ENCODE data around the gene BMPR1A. TPM values are rescaled to one million over a fixed set of nuclear protein-coding genes. Genes with fewer than 3 reads are reported as not detected.
"Not testable (repeated sequence)": the region's sequence is repeated elsewhere in the genome, so short reads cannot be mapped to it uniquely, and the experiment has no call there.

Gene BMPR1A
- total RNA-seq, 1 donor from 2014 or later: 66.4 TPM

DNA sequence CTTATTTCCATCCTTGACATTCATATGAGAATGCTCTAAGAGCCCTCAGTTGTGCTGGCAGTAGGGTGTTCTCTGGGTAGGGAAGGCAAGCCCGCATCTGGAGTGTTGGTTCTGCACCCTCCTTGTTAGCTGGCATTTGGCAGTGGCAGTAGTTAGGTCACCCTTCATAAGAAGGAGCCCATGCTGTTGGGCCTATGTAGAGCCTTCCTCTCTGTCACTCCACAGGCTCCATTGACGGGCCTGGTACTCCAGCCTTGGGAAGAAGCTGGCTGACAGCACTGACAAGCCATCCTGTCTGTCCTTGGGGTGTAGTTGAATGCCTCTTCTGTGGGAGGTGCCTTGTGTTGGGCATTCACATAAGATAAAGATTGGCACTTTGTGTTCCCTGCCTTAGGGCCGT is 89.7 kb downstream of the BMPR1A start:
- no peak for DNase-seq (ENCODE audit: low spot score)

DNA sequence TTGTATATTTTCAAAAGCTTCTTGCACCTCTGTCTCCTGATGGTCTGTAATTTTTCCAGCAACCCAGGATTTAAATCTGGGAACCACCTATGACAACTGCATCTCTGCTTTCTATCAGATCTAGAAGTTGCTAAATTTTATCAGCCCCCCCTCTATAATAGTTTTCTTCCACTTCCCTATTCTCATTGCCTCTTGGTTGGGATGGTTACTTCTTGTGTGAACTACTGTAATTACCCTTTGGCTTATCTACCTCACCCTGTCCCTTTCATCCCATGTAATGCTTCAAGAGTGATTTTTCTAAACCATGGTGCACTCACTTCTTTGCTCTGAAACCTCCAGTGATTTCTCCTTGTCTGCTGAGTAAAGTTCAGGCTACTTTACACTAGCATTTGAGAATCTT is 92.3 kb downstream of the BMPR1A start:
- peak; percentile 13 for DNase-seq (ENCODE audit: low spot score)

DNA sequence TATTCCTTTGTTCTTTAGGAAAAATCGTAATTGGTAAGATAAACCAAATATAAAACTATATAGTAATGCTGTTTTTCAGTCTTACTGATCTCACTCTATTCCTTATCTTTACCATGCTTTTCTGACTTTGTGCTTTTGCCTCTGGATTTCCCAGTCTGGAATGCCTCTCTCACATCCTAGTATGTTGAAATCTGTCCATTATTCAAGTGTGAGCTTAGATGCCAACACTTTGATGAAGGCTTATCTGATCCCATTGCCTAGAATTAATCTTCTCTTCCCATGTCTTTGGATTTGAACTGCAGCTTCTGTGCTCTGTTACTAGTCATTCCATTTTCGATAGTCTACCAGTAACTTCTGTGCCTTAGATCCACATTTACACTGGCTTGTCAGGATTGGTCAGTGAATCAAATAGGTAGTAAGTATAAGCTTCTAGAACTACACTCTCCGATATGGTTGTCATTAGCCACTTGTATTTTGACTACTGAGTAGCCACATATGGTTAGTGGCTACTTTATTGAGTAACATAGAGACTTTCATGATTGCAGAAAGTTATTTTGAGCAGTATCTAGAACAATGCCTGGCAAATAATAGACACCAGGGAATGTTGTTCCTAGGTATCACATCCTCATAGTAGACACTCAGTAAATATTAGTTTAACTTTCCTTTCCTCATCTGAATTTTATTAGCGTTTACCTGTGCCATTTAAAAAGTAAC is 92.9 kb downstream of the BMPR1A start:
- peak; percentile 75 for DNase-seq (ENCODE audit: low spot score)

DNA sequence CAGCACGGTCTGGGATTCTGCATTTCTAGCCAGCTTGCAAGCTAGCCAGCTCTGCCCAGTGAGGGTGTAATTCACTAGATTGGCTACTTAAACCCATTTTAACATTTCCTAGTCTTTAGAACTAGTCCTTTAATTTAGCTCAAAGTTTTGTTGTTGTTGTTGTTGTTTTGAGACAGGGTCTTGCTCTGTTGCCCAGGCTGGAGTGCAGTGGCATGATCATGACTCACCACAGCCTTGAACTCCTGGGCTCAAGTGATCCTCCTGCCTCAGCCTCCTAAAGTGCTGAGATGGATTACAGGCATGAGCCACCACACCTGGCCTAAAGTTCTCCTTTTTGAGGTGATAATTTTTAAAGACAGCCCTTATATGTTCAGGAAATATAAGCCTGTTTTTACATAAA is 94.1 kb downstream of the BMPR1A start:
- DNase-seq (ENCODE audit: low spot score): no peak

DNA sequence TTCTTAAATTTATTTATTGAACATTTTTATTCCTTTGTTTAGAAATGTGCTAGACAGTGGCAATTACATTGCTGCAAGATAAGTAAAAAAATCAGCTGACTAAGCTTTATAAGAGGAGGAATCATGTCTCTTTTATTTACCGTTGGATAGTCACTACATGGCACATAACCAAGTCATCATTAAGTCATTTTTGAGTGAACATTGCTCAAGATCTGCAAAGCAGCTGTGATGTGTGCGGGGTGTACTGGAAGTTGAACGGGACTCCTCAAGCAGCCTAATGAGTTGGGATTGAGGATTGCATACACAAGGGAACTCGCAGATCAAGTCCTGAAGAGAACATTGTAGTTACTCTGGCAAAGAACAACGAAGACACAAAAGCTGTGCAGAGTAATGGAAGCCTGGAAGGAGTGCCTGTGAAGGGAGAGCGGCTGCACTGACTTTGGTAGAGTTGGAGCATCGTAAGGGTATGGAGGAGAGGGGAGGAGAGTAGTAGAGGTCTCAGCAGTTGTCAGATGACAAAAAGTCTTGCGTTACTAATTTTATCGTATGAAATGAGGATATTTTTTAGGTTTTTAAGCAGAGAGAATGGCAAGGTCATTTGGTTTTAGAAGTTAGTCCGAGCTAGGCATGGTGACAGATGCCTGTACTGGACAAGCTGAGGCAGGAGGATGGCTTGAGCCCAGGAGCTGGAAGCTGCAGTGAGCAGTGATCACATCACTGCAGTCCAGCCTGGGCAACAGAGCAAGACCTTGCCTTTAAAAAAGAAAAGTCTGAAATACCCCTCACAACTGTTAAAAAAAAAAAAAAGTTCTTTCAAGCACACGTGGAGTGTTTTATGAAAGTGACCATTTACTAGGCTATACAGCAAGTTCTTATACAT is 95.1 kb downstream of the BMPR1A start:
- DNase-seq (ENCODE audit: low spot score): no peak

DNA sequence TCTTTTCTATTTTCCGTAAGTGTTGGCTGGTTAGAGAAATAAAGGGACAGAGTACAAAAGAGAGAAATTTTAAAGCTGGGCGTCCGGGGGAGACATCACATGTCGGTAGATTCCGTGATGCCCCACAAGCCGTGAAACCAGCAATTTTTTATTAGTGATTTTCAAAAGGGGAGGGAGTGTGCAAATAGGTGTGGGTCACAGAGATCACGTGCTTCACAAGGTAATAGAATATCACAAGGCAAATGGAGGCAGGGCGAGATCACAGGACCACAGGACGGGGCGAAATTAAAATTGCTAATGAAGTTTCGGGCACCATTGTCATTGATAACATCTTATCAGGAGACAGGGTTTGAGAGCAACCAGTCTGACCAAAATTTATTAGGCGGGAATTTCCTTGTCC is 97.2 kb downstream of the BMPR1A start:
- DNase-seq (ENCODE audit: low spot score): not testable (repeated sequence)

DNA sequence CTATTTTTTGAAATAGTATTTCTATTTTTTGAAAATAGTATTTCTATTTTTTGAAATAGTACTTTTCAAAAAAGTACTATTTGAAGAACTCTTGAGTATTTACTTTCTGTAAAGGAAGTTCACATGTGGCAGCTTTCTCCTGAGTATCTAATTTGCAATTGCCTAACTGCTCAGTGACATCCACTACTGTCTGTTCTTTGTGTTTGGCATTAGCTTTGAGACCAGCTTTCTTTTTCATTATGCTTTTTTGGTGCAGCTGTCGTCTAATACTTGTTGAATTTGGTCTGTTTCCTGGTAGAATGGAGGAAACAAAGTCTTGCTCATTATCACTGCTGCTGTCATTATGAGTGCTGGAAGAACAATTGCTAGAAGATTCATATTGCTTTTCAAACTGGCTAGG is 99.1 kb downstream of the BMPR1A start:
- DNase-seq (ENCODE audit: low spot score): no peak

DNA sequence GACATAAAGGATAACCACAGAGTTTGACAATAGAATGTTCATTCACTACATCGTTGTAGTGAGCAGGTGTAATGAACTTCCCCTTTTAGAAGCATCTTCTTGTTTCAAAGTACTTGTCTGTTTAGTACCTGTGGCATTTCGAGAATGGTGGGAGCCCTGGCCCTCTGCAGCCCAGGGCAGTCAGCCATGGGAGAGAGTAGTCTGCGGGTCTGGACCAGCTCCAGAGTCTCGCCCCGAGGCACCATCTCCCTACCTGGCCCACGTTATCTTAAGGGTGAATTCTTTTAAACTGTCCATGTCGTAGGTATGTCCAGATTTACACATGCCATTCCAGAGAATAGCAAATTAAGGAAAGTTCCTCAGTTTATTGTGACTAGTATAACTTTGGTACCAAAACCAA is 99.7 kb downstream of the BMPR1A start:
- no peak for DNase-seq (ENCODE audit: low spot score)

DNA sequence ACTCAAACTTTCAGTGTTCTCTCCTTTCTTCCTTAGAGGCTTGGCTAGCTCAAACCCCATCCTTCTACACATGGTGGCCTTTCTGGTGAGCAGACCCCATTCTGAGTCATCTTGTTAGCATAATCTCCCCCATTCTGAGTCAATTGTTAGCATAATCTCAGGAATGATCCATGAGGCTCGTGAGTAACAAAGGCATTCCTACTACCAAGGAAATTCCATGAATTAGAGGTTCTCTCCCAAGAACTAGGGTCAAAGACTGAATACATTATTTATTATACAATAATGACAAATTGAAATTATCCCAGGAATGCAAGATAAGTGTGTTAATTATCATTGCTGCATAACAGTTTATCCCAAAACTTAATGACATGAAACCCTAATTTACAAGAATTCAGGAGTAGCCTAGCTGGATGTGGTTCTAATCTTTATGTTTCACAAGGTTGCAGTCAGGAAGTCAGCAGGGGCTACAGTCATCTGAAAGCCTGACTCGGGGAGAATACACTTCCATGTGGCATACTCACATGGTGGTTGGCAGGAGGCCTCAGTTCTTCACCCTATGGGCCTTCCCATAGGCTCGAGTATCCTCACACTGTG is 100.8 kb downstream of the BMPR1A start:
- no peak for DNase-seq (ENCODE audit: low spot score)

DNA sequence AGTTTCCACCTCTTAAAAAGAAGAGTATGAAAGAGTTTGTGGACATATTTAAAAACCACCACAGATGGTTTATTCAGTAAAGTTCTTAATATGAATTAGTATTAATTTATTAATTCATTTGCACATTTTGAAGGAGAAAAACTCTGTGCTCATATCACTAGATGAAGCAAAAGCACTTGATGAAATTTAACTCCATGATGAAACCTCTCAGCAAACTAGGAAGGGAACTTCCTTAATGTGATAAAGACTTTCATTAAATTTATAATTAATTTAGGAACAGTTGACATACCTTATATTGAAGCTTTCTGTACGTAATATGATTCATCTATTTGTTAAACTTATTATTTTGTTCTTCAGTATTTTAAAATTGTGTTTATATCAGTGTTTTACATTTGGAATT is 101.6 kb downstream of the BMPR1A start:
- DNase-seq (ENCODE audit: low spot score): no peak

DNA sequence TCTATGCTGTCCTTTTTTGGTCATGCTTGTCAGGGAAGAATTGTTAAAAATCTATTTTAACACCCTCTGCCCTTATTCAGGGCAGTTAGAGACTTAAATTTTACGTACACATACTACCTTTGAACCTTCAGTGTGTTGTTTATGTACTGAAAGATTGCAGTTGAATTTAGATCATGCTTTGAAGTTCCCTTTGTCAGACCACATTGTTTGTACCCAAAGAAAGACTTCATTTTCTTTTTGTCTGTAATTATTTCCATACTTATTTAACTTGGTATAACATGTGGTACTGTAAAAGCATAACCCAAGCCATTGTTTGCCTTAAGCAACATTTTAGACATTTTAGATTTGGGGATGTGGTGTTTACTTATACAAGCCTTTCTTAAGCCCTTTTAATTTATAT is 104.9 kb downstream of the BMPR1A start:
- no peak for DNase-seq (ENCODE audit: low spot score)

DNA sequence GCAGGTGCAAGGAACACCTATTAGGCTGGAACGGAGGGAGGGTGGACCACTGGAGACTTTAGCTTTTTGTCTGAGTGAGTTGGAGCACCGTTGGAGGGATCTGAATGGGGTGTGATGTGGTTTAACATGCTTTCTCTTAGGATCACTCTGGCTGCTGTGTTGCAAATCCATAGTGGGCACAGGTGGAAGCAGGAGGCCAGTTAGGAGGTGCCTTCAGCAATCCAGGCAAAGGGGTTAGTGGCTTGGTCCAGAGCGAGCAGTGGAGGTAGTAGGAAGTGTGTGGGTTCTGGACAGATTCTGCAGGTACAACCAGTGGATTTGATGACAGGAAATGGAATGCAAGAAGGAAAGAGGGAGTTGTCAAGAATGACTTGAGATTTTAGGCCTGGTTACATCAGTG is 106.0 kb downstream of the BMPR1A start:
- no peak for DNase-seq (ENCODE audit: low spot score)

DNA sequence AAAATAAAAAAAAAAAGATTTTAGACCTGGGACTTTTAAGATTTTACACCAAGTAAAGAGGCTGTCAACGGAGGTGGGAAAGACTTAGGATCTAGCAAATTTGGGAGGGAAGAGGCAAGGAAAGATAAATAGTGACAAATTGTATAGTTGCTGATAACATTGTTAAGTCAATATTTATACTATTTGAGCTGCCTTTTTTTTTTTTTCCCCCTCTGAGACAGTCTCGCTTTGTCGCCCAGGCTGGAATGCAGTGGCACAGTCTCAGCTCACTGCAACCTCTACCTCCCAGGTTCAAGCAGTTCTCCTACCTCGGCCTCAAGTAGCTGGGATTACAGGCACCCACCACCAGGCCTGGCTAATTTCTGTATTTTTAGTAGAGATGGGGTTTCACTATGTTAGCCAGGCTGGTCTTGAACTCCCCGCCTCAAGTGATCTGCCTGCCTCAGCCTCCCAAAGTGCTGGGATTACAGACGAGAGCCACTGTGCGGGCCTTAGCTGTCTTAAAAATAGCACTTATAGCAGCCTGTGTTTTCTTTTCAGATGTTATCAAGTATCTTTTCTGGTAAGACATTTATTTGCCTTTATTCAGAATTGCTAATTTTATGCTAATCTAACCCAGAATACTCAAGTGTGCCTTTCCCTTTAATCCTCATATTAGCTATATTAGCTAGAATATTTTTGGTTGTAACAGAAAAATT is 106.5 kb downstream of the BMPR1A start:
- DNase-seq (ENCODE audit: low spot score): no peak

DNA sequence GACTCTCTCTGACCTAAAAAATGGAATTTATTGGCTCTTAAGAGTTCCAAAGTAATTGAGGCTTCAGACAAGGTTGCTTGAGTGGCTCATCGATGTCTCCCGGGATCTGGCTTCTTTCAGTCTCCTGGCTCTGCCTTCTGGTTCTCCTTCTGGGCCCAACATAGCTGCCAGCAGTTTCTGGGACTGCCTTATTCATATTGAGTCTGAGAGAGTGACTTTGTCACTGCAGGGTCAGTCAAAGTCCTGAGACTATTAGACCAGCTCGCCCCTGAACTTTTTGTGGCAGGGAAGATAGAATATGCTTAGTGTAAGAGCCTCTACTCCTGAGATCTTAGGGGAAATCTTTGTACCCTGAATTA is 107.0 kb downstream of the BMPR1A start:
- no peak for DNase-seq (ENCODE audit: low spot score)

DNA sequence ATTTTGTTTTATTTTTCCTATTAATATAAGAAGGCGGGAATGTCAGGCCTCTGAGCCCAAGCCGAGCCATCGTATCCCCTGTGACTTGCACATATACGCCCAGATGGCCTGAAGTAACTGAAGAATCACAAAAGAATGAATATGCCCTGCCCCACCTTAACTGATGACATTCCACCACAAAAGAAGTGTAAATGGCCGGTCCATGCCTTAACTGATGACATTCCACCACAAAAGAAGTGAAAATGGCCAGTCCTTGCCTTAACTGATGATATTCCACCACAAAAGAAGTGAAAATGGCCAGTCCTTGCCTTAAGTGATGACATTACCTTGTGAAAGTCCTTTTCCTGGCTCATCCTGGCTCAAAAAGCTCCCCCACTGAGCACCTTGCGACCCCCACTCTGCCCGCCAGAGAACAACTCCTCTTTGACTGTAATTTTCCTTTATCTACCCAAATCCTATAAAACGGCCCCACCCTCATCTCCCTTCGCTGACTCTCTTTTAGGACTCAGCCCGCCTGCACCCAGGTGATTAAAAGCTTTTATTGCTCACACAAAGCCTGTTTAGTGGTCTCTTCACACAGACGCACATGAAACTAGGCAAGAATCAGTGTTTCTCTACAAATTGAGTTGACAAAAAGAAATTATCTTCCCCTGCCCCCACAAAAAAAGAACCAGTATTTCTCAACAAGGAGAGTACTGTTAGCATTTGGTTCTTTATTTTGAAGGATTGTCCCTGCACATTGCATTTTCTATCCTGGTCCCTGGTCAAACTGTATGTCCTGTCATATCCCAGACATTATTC is 108.8 kb downstream of the BMPR1A start:
- DNase-seq (ENCODE audit: low spot score): not testable (repeated sequence)

DNA sequence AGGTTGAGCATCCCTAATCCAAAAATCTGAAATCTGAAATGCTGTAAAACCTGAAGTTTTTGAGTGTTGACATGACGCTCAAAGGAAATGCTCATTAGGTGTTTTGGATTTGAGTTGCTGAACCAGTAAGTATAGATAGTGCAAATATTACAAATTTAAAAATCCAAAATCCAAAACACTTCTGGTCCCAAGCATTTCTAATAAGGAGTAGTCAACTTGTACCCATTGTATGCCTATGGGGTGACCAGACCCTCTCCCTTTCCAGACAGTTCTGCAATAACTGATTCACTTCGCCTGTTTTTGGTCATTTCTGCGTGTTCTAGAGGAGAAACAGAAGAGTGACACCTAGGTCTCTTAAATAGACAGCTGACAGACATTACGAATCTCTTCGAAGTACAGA is 110.7 kb downstream of the BMPR1A start:
- no peak for DNase-seq (ENCODE audit: low spot score)

DNA sequence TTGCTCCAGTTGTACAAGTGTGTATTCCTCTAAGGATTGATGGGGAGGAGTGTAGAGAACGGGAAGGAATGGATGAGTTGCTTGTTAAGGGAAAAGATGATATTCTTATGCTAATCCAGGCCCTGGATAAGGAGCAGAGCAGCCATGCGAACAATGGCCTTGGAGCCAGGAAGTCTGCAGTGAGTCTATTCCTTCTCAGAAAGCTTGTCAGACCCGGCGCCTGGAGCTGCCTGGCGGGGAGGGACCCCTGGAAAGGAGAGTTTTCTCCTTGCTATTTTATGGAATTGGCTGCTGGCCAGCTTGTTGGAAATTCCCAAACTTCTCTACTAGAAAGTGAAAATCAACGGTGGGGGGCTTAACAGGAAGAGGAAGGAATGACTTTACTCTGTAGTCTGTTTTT is 111.9 kb downstream of the BMPR1A start:
- peak; percentile 74 for DNase-seq (ENCODE audit: low spot score)

DNA sequence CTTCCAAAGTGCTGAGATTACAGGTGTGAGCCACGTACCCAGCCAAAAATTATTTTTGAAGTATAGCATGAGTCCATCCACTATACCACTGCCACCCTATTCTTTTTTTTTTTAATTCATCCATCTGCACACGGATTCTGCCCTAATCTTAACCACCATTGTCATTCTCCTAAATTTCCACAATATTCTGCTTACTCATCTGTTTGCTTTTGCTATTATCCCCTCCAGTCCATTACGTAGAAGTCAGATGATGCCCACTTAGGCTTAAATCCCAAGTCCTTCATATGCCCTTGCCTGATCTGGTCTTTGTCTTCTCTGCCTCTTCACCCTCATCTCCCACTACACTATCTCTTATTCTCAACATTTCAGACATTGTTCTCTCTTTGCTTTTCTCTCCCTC is 114.3 kb downstream of the BMPR1A start:
- no peak for DNase-seq (ENCODE audit: low spot score)

DNA sequence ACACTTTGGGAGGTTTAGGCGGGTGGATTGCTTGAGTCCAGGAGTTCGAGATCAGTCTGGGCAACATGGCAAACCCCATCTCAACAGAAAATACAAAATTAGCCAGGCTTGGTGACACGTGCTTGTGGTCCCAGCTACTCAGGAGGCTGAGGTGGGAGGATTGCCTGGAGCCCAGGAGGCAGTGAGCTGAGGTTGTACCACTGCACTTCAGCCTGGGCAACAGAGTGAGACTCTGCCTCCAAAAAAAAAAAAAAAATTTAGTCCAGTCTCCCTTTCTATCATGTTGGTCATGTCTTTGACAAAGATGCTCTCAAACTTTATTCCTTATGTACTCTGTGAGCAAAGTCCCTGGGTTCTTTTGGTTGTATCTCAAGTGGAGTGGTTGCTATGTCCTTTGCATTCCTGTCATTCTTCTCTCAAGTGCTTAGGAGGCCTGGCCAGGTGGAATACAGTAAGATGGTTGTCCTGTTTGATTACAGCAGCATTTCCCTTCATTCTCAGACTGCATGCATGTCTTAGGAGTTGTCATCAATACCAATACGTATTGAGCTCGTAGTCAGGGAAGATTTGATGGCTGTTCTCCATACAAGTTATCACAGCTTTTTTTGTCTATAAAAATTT is 115.3 kb downstream of the BMPR1A start:
- no peak for DNase-seq (ENCODE audit: low spot score)

DNA sequence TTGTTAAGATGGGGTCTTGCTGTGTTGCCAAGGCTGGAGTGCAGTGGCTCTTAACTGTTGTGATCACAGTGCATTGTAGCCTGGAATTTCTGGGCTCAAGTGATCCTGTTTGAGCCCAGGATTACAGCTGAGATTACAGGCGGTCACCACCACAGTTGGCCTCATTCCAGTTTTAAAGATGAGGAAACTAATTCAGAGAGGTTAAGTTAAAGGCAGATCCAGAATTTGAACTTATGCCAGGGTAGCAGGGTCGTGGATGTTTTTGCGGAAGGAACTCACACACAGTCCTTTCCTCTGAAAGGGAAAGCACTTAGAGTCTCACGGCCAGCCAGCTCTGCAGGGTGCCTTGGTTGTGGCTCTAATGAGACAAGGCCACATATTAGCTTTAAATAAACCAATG is 116.3 kb downstream of the BMPR1A start:
- DNase-seq (ENCODE audit: low spot score): peak; percentile 19

DNA sequence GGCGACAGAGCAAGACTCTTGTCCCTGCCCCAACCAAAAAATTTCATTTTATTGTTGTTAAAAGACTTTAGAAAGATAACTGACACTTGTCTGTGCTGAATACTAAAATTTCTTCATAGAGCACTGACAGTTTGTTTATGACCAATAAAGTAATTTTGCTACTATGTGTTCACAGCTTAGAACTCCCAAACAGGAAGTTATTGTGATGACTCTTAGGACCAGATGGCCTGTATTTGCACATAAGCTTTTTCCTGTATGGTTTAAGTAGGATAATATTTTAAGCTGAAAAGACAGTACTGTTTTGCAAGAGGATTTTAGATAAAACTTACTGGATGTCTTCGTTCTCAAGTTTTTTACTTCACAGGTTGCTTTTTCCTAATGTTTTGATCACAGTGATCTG is 120.3 kb downstream of the BMPR1A start:
- DNase-seq (ENCODE audit: low spot score): peak; percentile 35

Data from umbilical cord (tissue), 2 donors.